Stimulated activated CD4-positive, alpha-beta T cell treated with anti-CD3 and anti-CD28 coated beads, Interleukin-2, amount 100 ng/mL, for 48 hours (primary cell): ENCODE measurements around the gene KRTAP5-7.
"Not testable (repeated sequence)": the region's sequence is repeated elsewhere in the genome, so short reads cannot be mapped to it uniquely, and the experiment has no call there.

Experiments
- DNase-seq, 2 donors: peaks; one replicate each; pipeline ENCODE4 v3.0.0-alpha.2; 2020

KRTAP5-7 gene

DNA sequence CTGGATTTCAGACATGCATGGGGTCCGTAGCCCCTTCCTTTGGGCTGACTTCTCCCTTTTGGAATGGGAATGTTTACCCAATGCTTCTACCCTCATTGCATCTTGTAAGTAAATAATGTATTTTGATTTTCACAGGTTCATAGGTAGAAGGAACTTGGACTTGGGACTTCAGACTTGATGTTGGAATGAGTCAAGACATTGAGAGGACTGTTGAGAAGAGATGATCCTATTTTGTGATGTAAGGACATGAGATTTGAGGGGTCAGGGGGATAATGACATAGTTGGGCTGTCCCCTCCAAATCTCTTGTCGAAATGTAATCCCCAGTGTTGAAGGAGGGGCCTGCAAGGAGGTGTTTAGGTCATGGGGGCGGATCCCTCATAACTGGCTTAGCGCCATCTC is 37.4 kb downstream of the KRTAP5-7 start:
- no peak for DNase-seq

DNA sequence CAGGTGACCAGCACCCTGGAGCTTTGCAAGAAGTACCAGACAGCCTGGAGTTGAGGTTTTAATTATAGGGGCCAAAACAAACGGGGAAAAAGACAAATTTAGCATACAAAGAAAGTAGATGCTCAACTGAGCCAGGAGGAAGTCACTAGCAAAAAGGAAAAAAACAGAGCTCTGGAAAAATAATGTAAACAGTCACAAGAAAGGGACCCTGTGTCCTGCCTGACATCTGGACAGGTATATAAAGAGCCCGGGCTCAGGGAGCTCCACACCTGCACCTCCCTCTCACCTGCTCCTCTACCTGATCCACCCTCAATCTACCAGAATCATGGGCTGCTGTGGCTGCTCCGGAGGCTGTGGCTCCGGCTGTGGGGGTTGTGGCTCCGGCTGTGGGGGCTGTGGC is 38.2 kb downstream of the KRTAP5-7 start, which contains the start of gene KRTAP5-10:
Gene KRTAP5-10 (plus strand): TSS at position 301 of the 400 bp plus-strand sequence. CDS start 25 bp downstream, at position 326.
- DNase-seq = no peak

DNA sequence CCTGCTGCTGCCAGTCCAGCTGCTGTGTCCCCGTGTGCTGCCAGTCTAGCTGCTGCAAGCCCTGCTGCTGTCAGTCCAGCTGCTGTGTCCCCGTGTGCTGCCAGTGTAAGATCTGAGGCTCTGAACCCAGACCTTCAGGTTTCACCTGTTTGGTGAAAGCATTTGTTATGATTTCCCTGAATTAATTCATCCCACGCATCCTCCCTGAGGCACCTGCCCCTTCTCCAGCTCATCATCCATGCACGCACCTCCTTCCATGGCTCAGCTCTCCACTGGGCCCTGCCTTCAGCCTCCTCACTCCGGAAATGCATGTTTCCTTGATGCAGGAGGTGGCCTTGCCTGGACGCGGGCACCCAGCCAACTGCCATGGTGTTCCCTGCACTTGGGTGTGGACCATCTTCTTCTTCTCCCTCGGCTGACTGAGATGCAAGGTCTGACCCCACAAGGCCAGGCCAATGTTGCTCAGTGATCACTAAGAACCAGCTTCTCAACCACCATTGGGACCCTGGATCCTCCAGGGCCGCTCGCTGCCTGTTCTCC is 39.1 kb downstream of the KRTAP5-7 start:
- no peak for DNase-seq

DNA sequence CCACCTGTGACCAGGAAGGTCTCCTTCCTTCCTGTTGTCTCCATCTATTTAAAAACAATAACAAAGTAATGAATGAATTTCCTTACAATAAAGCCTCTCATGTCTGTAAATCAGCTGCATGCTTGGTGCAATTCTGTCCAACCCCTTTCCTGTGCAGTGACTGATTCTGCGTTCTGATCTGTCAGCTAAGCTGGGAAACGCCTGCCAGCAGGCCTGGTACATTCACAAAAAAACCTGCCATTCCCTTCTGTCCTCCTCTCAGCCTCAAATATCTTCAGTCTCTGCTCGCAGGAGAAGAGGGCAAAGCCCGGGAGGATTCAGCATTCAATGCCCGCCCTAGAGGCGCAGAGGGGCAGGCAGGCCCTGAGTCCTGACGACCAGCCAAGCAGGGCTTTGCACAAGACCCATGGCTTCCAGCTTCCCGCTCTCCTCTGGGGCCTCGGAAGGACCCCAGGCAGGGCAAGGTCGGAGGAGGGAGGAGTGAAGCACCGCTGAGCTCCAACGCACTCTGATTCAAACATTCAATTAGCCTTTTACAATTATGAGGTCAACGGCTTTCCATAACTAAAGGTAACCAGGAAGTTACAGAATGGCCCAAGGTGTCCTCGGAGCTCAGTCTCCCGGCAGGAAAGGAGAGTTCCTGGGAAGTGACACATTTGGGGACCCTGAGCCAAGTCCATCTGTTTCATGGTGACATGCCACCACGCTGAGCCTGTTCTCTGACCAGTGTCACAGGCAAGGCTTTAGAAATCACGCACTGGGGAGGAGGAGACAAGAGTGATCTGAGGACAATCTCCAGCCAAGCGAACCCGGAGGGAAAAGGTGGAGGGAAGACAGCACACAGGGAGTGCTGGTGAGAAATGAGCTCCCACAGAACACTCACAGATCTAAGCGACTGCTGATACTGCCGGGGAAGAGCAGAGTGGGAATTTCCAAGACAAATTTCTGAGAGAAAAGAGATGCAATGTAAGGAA is 39.8 kb downstream of the KRTAP5-7 start:
- DNase-seq = not testable (repeated sequence)

DNA sequence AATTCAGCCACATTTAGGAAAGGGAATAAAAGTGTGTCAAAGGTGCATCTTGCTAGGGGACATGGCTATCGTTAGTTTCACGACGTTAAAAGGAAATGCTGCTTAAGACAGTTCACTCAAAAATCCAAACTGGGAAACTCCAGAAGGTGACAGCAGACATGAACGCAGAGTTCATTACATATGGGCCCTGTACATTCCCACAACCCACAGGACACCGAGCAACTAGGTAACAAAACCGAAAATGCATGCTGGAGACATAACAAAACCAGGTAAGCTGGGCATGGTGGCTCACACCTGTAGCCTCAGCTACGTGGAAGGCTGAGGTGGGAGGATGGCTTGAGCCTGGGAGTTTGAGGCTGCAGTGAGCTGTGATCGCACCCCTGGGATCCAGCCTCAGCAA is 40.6 kb downstream of the KRTAP5-7 start:
- DNase-seq = not testable (repeated sequence)

DNA sequence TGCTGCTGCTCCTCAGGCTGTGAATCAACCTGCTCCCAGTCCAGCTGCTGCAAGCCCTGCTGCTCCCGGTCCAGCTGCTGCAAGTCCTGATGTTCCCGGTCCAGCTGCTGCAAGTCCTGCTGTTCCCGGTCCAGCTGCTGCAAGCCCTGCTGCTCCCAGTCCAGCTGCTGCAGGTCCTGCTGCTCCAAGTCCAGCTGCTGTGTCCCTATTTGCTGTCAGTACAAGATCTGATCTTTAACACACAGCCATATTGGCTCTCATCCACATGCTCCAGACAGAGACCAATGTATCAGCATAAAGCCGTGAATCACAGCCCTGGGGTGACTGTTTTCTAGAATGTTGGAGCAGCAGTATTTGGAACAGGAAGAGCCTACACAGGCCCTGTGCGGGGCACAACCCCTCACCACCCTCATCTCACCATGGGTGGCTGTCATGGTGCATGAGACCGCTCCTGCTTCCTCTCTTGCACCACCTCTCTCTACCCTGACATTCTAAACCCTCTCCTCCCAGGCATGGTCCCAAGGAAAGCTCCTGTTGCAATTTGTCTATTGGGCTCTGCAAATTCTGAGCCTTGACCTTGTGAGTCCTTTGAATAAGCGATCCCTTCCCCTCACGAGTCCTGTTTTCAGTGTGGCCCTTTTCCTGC is 41.8 kb downstream of the KRTAP5-7 start:
- no peak for DNase-seq

DNA sequence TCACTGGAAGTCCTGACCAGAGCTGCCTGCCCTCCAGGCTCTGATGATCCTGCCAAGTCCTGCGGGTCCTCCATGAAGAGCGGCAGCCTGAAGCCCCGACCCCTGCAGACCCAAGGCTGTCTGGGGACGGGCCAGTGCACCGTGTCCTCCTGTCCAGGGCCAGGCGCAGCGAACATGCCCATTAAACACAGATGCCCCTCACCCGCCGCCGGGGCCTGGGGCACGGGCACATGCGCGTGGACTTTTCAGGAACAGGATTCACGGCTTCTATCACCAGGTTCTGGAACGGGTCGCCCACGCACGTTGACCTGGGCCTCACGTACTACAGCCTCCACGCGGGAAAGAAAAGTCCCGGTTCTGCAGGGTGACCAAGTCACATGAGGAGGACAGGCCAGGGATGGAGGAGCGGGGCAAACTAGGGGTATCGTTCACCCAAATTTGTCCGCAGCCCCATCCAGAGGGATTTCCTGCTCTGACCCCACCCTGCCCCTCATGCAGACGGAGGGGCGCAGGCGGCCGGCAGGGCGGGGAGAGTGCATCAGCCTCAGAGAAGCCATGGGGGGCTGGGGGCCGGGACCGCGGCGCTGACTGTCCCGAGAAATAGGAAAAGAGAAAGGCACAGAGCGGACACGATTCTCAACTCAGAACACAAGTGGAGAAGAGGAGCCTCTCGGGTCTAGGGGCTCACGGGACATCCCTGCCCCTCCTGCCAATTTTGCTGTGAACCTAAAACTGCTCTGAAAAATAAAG is 44.2 kb downstream of the KRTAP5-7 start:
- DNase-seq = not testable (repeated sequence)

DNA sequence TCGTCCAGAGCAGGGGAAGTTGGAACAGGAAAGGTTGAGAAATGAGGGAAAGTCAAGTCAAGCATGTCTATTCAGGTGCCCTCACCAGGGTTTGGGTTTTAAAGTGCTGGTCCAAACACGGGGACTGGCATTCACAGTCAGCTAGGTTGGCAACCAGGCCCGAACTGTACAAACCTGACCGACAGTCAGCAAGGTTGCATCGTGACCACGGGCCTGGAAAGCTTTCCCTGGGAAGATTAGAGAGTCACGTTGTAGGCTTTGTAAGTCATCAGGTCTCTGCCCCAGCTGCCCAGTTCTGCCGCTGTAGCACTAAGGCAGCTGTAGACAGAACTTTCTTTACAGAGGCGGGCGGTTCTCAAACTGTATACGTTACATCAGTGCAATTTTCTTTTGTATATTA is 45.7 kb downstream of the KRTAP5-7 start:
- no peak for DNase-seq

DNA sequence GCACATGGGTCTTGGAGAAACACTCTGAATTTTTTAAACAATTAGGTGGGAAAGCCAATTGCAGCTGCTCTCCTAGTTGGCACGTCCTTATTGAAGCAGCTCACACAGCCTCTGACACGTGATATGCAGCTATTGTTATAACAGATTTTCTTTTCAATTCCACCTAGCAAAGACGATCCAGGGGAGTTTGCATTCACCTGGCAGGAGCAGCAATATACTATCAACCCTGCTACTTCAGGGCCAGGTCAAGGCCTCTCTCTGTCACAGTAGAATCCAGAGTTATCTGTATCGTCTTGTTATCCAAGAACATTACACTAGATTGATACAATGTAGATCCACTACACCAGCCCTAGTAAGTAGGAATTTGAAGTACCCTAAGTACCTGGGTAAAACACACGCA is 47.4 kb downstream of the KRTAP5-7 start:
- DNase-seq = no peak

DNA sequence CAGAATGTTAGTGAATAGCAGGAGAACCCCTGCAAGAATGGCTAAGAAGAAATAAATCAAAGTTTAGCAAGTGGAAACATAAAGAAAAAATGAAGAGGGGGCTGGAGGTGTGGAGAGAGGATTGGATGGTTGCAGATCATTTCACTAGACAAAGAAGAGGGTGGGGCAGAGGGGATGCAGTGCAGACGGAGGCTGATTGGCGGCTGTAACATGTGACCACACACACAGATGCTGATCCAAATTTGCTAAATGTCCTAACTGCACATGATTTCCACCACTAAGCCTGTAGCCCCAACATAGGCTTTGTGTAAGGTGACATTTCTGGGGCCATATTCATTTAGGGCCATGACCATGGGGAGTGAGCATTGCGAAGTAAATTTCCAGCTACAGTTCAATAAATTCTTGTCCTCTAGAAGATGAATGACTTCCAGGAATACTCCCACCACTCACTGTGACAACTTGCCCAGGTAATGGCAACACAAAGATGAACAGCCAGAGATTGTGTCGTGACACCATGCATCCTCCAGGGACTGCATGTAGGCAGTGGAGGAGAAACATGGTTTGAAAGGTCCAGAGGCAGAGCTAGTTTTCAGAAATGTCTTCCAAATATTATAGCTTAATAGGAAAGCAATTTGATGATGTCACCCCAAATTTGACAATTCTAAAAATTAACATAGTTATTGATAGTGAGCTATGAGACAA is 48.8 kb downstream of the KRTAP5-7 start:
- no peak for DNase-seq

DNA sequence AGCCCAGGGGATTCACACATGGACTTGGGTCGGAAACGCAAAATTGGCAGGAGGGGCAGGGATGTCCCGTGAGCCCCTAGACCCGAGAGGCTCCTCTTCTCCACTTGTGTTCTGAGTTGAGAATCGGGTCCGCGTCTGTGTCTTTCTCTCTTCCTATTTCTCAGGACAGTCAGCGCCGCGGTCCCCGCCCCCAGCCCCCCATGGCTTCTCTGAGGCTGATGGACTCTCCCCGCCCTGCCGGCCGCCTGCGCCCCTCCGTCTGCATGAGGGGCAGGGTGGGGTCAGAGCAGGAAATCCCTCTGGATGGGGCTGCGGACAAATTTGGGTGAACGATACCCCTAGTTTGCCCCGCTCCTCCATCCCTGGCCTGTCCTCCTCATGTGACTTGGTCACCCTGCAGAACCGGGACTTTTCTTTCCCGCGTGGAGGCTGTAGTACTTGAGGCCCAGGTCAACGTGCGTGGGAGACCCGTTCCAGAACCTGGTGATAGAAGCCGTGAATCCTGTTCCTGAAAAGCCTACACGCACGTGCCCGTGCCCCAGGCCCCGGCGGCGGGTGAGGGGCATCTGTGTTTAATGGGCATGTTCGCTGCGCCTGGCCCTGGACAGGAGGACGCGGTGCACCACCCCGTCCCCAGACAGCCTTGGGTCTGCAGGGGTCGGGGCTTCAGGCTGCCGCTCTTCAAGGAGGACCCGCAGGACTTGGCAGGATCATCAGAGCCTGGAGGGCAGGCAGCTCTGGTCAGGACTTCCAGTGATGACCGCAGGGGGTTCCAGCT is 49.8 kb downstream of the KRTAP5-7 start:
- DNase-seq = not testable (repeated sequence)

DNA sequence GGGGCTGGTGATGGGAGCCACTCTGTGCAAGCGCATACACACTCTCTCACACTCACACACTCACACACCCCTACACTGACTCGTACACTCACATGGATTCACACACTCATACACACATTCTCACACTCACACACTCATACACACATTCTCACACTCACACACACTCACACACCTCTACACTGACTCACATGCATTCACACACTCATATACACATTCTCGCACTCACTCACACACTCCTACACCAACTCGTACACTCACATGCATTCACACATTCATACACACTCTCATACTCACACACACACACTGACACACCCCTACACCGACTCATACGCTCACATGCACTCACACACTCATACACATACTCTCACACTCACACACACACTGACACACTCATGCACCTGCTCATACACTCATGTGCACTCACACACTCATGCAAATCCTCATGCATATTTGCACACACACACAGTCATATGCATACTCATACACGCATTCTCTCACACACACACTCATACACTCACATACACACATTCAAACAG is 50.5 kb downstream of the KRTAP5-7 start:
- no peak for DNase-seq
